BJ (cell line): ENCODE data around the gene SPRED2. TPM values are rescaled to one million over a fixed set of nuclear protein-coding genes. Genes with fewer than 3 reads are reported as not detected.

ENCODE experiments used
- CTCF ChIA-PET: fragments of 350-600 bp; formaldehyde crosslinking; extraction: SDS; loops from one replicate; lab custom pipeline; 2021; ENCODE audit warnings: antibody characterized with exemption, inconsistent platforms; lab: Yijun Ruan, JAX
- POLR2A ChIA-PET: fragments of 300-600 bp; sonication (Branson Sonifier 250); formaldehyde crosslinking; extraction: SDS; loops from one replicate; lab custom pipeline; 2021; ENCODE audit warnings: antibody characterized with exemption; lab: Charles Lee
- DNase-seq: peaks from one replicate; pipeline ENCODE4 v3.0.0-alpha.2; 2011; ENCODE audit warnings: low read depth
- H3K27me3 ChIP-seq: 2 replicates; pipeline ENCODE4 v1.6.0; 2011; ENCODE audit warnings: low read length; ENCODE audit not compliant: control insufficient read depth, insufficient read depth
- H3K36me3 ChIP-seq: 2 replicates; pipeline ENCODE4 v1.5.1; 2011; ENCODE audit warnings: low read length; ENCODE audit not compliant: control insufficient read depth, insufficient read depth
- H3K4me3 ChIP-seq: 2 replicates; pipeline ENCODE4 v1.5.1; 2011; ENCODE audit warnings: low read depth, mild to moderate bottlenecking, control low read depth, low read length
- CTCF ChIP-seq: IDR thresholded peaks from 2 replicates; pipeline ENCODE4 v1.5.1; 2011; ENCODE audit warnings: low read depth, mild to moderate bottlenecking, control low read depth, inconsistent platforms, low read length, moderate library complexity; ENCODE audit not compliant: insufficient read depth
- polyA plus RNA-seq: library from polyadenylated mRNA; depleted of rRNA; stranded (reverse); fragments of >200 nt; gene quantifications from 2 replicates; pipeline ENCODE4 v1.2.3, GENCODE V29; 2011

The SPRED2 gene
- polyA plus RNA-seq, 1 experiment: 13.1 TPM

GRCh38 chr2:65296971-65297370 lies 135.4 kb downstream of the SPRED2 start:
- TF ChIP-seq CTCF: no peak
- POLR2A ChIA-PET: no interaction called here
- peaks cover 1% of the 10 kb centered on the region; the same call in 1 of the 2 replicates for H3K27me3 ChIP-seq
- no peak for DNase-seq
- H3K4me3 ChIP-seq: no peak overlapping the region
- H3K36me3 ChIP-seq: no peaks in the 10 kb centered on the region
- CTCF ChIA-PET: interaction anchor here (1.1 to 1.2 kb wide), 2 partner anchors 10 to 14 kb away, joined by 3 to 4 read pairs; no protein-coding TSS in a partner anchor

- Histone ChIP-seq H3K27me3 (peaks cover 1% of the 10 kb centered on the region; the same call in 1 of the 2 replicates), H3K4me3 (no peak overlapping the region), H3K36me3 (no peaks in the 10 kb centered on the region)
- ChIA-PET CTCF (no interaction called here), POLR2A (no interaction called here)
- no peak for TF ChIP-seq CTCF
- DNase-seq: no peak
Measured at GRCh38 chr2:65294701-65295100, 137.7 kb downstream of the SPRED2 start.

- no peaks in the 10 kb centered on the region for H3K36me3 ChIP-seq
- peaks cover 1% of the 10 kb centered on the region; the same call in 1 of the 2 replicates for H3K27me3 ChIP-seq
- DNase-seq: no peak
- no peak overlapping the region for H3K4me3 ChIP-seq
- TF ChIP-seq CTCF: no peak
- CTCF ChIA-PET: no interaction called here
- POLR2A ChIA-PET: no interaction called here
Measured at GRCh38 chr2:65294136-65294535, 138.3 kb downstream of the SPRED2 start.

- ChIA-PET POLR2A (interaction anchor here (0.5 kb wide), 1 partner anchor 305 kb away, joined by 4 read pairs; no protein-coding TSS in a partner anchor), CTCF (interaction anchor here (0.6 kb wide), 2 partner anchors 97 to 108 kb away, joined by 3 read pairs; no protein-coding TSS in a partner anchor)
- Histone ChIP-seq H3K4me3 (no peak overlapping the region), H3K27me3 (peaks cover 1% of the 10 kb centered on the region; the same call in 1 of the 2 replicates), H3K36me3 (no peaks in the 10 kb centered on the region)
- no peak for TF ChIP-seq CTCF
- no peak for DNase-seq
Measured at GRCh38 chr2:65293376-65293775, 139.0 kb downstream of the SPRED2 start.

- Histone ChIP-seq H3K36me3 (no peaks in the 10 kb centered on the region), H3K27me3 (peaks cover 1% of the 10 kb centered on the region; the same call in 1 of the 2 replicates), H3K4me3 (no peak overlapping the region)
- no peak for TF ChIP-seq CTCF
- POLR2A ChIA-PET: no interaction called here
- CTCF ChIA-PET: interaction anchor here (0.7 to 1.2 kb wide), 2 partner anchors 142 to 272 kb away, joined by 3 to 5 read pairs; no protein-coding TSS in a partner anchor
- DNase-seq: no peak
Measured at GRCh38 chr2:65292461-65293011, 139.9 kb downstream of the SPRED2 start.
